Activated B cell treated with CpG ODN at 0.5 μM for 24 hours (primary cell): ENCODE measurements around the gene HOXA10. TPM values are rescaled to one million over a fixed set of nuclear protein-coding genes. Genes with fewer than 3 reads are reported as not detected.
A peak's percentile ranks its signal among the peaks of the same experiment; 100 is the strongest.

Experiments used
- ATAC-seq: fragments of 200-7000 bp; cut with Tn5 transposase; one replicate; pipeline ENCODE4 v1.10.0; 2021; ENCODE audit warnings: low read depth, mild to moderate bottlenecking, moderate library complexity
- CTCF ChIA-PET: fragments of 350-600 bp; sonication (Branson Sonifier 250); formaldehyde crosslinking; loops from one replicate; lab custom pipeline; 2021; ENCODE audit warnings: antibody characterized with exemption; lab: Charles Lee
- POLR2A ChIA-PET: fragments of 350-600 bp; sonication (Branson Sonifier 250); formaldehyde crosslinking; loops from one replicate; lab custom pipeline; 2021; ENCODE audit warnings: antibody characterized with exemption; lab: Charles Lee
- DNase-seq: peaks from one replicate; pipeline ENCODE4 v3.0.0; 2022
- H3K27ac Mint-ChIP-seq: one replicate; pipeline ENCODE4 v1.8.0; 2020; ENCODE audit warnings: mixed read lengths
- H3K27me3 Mint-ChIP-seq: one replicate; pipeline ENCODE4 v1.8.0; 2021; ENCODE audit warnings: mixed read lengths
- H3K36me3 Mint-ChIP-seq: one replicate; pipeline ENCODE4 v1.8.0; 2021; ENCODE audit warnings: low read depth, mixed read lengths
- H3K4me1 Mint-ChIP-seq: one replicate; pipeline ENCODE4 v1.8.0; 2021; ENCODE audit warnings: mixed read lengths
- H3K4me3 Mint-ChIP-seq: one replicate; pipeline ENCODE4 v1.8.0; 2020; ENCODE audit warnings: mild to moderate bottlenecking, mixed read lengths
- H3K9me3 Mint-ChIP-seq: one replicate; pipeline ENCODE4 v1.8.0; 2020; ENCODE audit warnings: mixed read lengths
- CTCF ChIP-seq: fragments of 200-600 bp; IDR thresholded peaks from one replicate; pipeline ENCODE4 v1.8.0; 2022; ENCODE audit warnings: antibody characterized with exemption, mild to moderate bottlenecking
- intact Hi-C: fragments of 100-400 bp; cut with micrococcal nuclease; formaldehyde crosslinking; loops from one replicate; pipeline ENCODE4 v1.15.1; 2024
- total RNA-seq: library from RNA; stranded (reverse); gene quantifications from 2 replicates; pipeline ENCODE4 v1.2.3, GENCODE V29; 2022

HOXA10 gene
- total RNA-seq, 1 donor from 2014 or later = 0.24 TPM

GRCh38 chr7:27191833-27192545 lies 17.9 kb upstream of the HOXA10 start:
- CTCF ChIA-PET = interaction anchor here (1.4 kb wide), 1 partner anchor 42 kb away, joined by 3 read pairs; no protein-coding TSS in a partner anchor
- H3K27me3 Mint-ChIP-seq = peaks cover 72% of the 10 kb centered on the region
- peak overlapping the region; percentile 35 for H3K27ac Mint-ChIP-seq
- ATAC-seq = no peak
- peaks cover 33% of the 10 kb centered on the region for H3K4me1 Mint-ChIP-seq
- intact Hi-C loops = loop anchor here (10.0 kb wide), 2 partner anchors 1083 to 1763 kb away; partner anchors contain the start of gene TRIL
- no peaks in the 10 kb centered on the region for H3K36me3 Mint-ChIP-seq
- no peaks in the 10 kb centered on the region for H3K9me3 Mint-ChIP-seq
- DNase-seq = peak; percentile 22
- H3K4me3 Mint-ChIP-seq = no peak overlapping the region
- no peak for TF ChIP-seq CTCF
- POLR2A ChIA-PET = interaction anchor here (0.6 to 0.7 kb wide), 4 partner anchors 64 to 1336 kb away, joined by 3 to 6 read pairs (median 4); no protein-coding TSS in a partner anchor

GRCh38 chr7:27191161-27191731 lies 17.1 kb upstream of the HOXA10 start:
- CTCF ChIA-PET = interaction anchor here (1.2 to 1.9 kb wide), 2 partner anchors 12 to 41 kb away, joined by 5 to 6 read pairs; no protein-coding TSS in a partner anchor
- ATAC-seq (no peak), DNase-seq (peak; percentile 12)
- no peaks in the 10 kb centered on the region for H3K9me3 Mint-ChIP-seq
- H3K4me3 Mint-ChIP-seq = no peak overlapping the region
- peaks cover 34% of the 10 kb centered on the region for H3K4me1 Mint-ChIP-seq
- POLR2A ChIA-PET = interaction anchor here (1.3 kb wide), 1 partner anchor 20 kb away, joined by 3 read pairs; no protein-coding TSS in a partner anchor
- intact Hi-C loops = loop anchor here (10.0 kb wide), 2 partner anchors 1084 to 1764 kb away; partner anchors contain the start of gene TRIL
- no peak overlapping the region for H3K27ac Mint-ChIP-seq
- H3K27me3 Mint-ChIP-seq = peaks cover 73% of the 10 kb centered on the region
- no peak for TF ChIP-seq CTCF
- H3K36me3 Mint-ChIP-seq = no peaks in the 10 kb centered on the region

- Mint-ChIP-seq H3K27ac (no peak overlapping the region), H3K4me3 (no peak overlapping the region), H3K4me1 (peaks cover 43% of the 10 kb centered on the region), H3K36me3 (no peaks in the 10 kb centered on the region), H3K9me3 (no peaks in the 10 kb centered on the region), H3K27me3 (peaks cover 78% of the 10 kb centered on the region)
- no peak for TF ChIP-seq CTCF
- CTCF ChIA-PET = interaction anchor here (0.8 to 1.9 kb wide), 3 partner anchors 11 to 40 kb away, joined by 4 to 6 read pairs (median 5); no protein-coding TSS in a partner anchor
- POLR2A ChIA-PET = interaction anchor here (1.3 kb wide), 1 partner anchor 19 kb away, joined by 3 read pairs; no protein-coding TSS in a partner anchor
- no peak for ATAC-seq
- intact Hi-C loops = loop anchor here (5.0 to 10.0 kb wide), 3 partner anchors 1085 to 1765 kb away; partner anchors contain the start of gene TRIL
- peak; percentile 10 for DNase-seq
These were observed 16.1 kb upstream of the HOXA10 start for GRCh38 chr7:27189997-27190748.

- ChIA-PET POLR2A (no interaction called here), CTCF (interaction anchor here (1.9 kb wide), 1 partner anchor 10 kb away, joined by 5 read pairs; no protein-coding TSS in a partner anchor)
- no peaks in the 10 kb centered on the region for H3K36me3 Mint-ChIP-seq
- ATAC-seq (no peak), DNase-seq (peak; percentile 14)
- H3K27ac Mint-ChIP-seq = no peak overlapping the region
- H3K4me1 Mint-ChIP-seq = peaks cover 50% of the 10 kb centered on the region
- peaks cover 78% of the 10 kb centered on the region for H3K27me3 Mint-ChIP-seq
- H3K9me3 Mint-ChIP-seq = no peaks in the 10 kb centered on the region
- TF ChIP-seq CTCF = no peak
- no peak overlapping the region for H3K4me3 Mint-ChIP-seq
- intact Hi-C loops = loop anchor here (5.0 kb wide), 1 partner anchor 1327 kb away; no protein-coding TSS in a partner anchor
These were observed 15.3 kb upstream of the HOXA10 start for GRCh38 chr7:27189295-27189996.
